H1 (cell line): Measurements from ENCODE around the gene FOXK1. TPM values are rescaled to one million over a fixed set of nuclear protein-coding genes. Genes with fewer than 3 reads are reported as not detected.

Experiments used
- CHD1 ChIP-seq: IDR thresholded peaks from 2 replicates; pipeline ENCODE4 v1.6.1; 2012; ENCODE audit warnings: low read depth, low read length, improper control_type of control experiment
- JUND ChIP-seq: IDR thresholded peaks from 2 replicates; pipeline ENCODE4 v1.6.1; 2011; ENCODE audit warnings: mild to moderate bottlenecking, improper control_type of control experiment, low read length
- SIN3A ChIP-seq, 2 experiments: IDR thresholded peaks in 1 of 2; conservative IDR thresholded peaks in 1 of 2; 2 replicates each; pipeline ENCODE4 v1.6.1; 2011 to 2012; ENCODE audit warnings: low read length in 2 of 2, improper control_type of control experiment in 1 of 2, low read depth in 1 of 2, mild to moderate bottlenecking in 1 of 2
- polyA plus RNA-seq, 7 experiments: library from polyadenylated mRNA; depleted of rRNA in 3 of 7; stranded (reverse) in 5 of 7; unstranded in 2 of 7; fragments of >200 nt in 5 of 7; fragments of 200-250 nt in 2 of 7; gene quantifications; 1 replicate in 5 of 7; 2 replicates in 1 of 7; 4 replicates in 1 of 7; pipeline versions ENCODE4 v1.2.1 to v1.2.3, GENCODE V29; 2011 to 2013; ENCODE audit warnings: missing spikeins in 2 of 7, mixed read lengths in 2 of 7
- total RNA-seq: library from RNA; stranded (reverse); fragmentation: NEBNext Ultra II Directional; extraction: Animal tissue kit (Norgen Biotek cat#: 25700); gene quantifications from 2 replicates; pipeline ENCODE4 v1.2.1, GENCODE V29; 2021

FOXK1 gene
- total and polyA plus RNA-seq, 2 of the 8 experiments (the other 6 are each of a cell fraction or from before 2014, with no cell fraction given): 2.0 to 8.5 TPM

GRCh38 chr7:4808565-4808964, 126.5 kb downstream of the FOXK1 start (continued):
- TF ChIP-seq CHD1 (no peak), JUND (no peak), SIN3A (conservative IDR thresholded peaks at IDR 0.05 in 1 of 2, IDR thresholded peaks at IDR 0.05 in 1 of 2; ENCODE audit: low read depth in 1 of 2, low read length in 2 of 2) (no peak)
